K562 treated with DMSO at 1 percent for 12 hours (cell line): ENCODE measurements around the gene GJC2. TPM values are rescaled to one million over a fixed set of nuclear protein-coding genes. Genes with fewer than 3 reads are reported as not detected.

Experiments
- total RNA-seq: library from RNA; unstranded; fragments of 300-600 nt; gene quantifications from 2 replicates; pipeline ENCODE4 v1.2.3, GENCODE V29; 2022; ENCODE audit not compliant: insufficient read depth

Gene GJC2
- 0.65 and 0.74 TPM in 2 replicates for total RNA-seq

DNA sequence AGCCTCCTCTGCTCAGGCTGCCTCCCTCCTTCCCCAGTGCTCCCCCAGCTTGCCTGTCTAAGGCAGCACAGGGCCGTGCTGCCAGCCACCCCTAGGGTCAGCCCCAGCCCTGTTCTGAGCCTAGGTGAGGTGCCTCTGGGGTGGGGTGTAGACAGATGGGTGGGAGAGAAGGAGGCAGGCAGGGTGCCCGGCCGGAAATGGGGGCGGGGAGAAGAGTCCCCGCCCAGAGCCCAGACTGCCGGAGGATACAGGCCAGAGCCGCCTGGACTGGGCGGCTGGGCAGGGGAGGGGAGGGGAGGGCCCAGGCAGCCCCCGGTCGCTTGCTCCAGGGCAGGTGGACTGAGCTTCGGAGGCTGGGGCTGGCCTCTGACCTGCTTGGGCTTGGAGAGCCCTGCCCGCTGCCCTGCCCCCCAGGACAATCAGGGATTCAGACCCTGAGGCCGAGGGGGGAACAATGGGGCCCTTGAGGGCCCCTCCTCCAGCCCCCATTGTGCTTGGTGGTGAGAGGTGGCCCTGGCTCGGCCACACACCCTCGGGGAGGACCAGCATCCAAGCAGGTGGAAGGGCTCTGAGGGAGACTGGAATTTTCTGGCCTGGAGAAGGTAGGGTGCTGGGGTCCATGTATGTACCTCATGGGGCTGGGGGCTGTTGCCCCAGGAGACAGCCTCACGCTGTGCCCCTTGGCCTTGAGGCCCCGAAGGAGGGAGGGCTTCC is at the start of gene GJC2:
GJC2 (plus strand) TSS at position 525 of the 714 bp plus-strand sequence. CDS start 7,829 bp downstream, outside the sequence.

DNA sequence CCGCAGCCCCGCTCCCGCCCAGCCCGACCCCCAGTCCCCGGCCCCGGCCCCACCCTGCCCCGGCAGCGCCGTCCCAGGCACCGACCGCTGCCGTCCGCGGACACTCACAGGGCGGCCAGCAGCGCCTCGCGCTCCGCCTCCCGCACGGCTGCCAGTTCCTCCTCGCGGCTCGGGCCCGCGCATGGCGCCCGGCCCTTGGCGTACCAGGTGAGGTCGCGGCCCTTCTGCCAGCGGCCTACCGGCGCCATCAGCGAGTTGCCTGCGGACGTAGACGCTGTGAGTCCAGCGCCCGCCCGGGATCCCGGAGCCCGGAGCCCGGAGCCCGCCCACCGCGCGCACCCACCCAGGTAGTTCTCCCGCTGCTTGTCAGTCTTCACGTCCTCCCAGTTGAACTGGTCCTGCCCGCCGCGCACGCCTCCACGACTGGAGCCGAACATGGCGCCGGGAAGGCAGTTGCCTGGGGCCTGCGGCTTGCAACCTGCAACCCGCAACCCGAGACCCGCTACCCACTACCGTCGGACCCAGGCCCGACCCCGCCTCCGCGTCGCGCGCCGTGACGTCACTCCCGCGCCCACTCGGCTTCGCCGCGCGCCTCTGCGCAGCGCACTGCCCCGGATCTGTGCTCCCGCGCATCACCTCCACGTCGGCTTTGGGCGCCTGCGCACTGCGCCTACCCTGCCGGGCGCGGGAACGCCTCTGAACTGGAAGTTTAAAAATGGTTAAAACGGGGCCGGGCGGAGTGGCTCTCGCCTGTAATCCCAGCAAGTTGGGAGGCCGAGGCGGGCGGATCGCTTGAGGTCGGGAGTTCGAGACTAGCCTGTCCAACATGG is 46.7 kb upstream of the GJC2 start, which contains the start of gene C1orf35:
C1orf35 (minus strand) TSS at position 535 of the 830 bp plus-strand sequence; CDS start at position 437, 98 bp downstream.

DNA sequence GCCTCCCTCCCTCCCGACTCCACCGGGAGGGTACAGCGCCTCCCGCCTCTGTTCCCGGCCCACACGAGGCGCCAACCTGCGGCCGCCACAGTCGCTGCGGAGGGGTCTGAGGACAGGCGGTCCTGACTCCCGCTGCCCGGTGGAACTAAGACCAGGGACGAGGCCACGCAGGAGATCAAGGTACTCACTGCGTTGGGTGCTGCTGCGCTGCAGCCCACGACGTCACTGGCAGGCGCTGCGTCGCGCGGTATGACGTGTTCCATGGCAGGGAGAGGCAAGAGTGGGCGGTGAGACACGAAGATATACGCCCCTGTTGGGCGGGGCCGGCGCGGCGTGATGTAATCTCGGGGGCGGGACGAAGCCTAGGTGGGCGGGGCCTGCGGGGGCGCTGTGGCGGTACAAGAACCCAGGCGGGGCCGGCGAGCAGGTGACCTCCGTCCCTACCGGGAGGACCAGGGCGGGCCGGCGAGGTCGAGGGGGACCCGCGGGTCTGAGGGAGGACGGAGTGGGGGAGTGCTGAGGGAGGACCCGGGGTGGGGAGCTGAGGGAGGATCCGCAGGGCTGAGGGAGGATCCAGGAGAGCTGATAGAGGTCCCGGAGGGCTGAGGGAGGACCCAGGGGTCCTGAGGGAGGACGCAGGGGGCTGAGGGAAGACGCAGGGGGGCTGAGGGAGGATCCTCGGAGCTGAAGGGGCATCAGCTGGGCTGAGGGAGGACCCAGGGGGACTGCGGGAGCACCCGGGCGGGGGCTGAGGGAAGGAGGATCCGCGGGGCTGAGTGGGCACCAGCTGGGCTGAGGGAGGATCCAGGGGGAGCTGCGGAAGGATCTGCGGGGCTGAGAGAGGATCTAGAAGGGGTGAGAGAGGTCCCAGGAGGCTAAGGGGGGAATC is 40.4 kb upstream of the GJC2 start, which contains the start of gene MRPL55:
MRPL55 (minus strand) TSS at position 227 of the 889 bp plus-strand sequence. CDS start 1,039 bp downstream, outside the sequence.

GRCh38 chr1:228139931-228140723 is 9.6 kb upstream of the GJC2 start, which contains the start of gene GUK1:
GUK1 (plus strand) TSS chr1:228140279; CDS start chr1:228140303, 24 bp downstream.

GRCh38 chr1:228165372-228166169 is 15.8 kb downstream of the GJC2 start, which contains the start of gene IBA57:
IBA57 (plus strand) TSS chr1:228165804; CDS start chr1:228165817, 13 bp downstream.

GRCh38 chr1:228207851-228208821 is 58.4 kb downstream of the GJC2 start, which contains the start of gene OBSCN:
OBSCN (plus strand) TSS chr1:228208044; CDS start chr1:228211784, 3,740 bp downstream.

Other genes with a start within 250 kb of the GJC2 start
- gene WNT9A, start 202.0 kb upstream of the GJC2 start, total RNA-seq, result 0.25 and 0.38 TPM in 2 replicates
- not detected in 2 replicates for gene WNT3A, start 142.9 kb upstream of the GJC2 start, total RNA-seq
- 456 and 567 TPM in 2 replicates for gene ARF1, start 67.2 kb upstream of the GJC2 start, total RNA-seq
- gene C1orf35, start 46.6 kb upstream of the GJC2 start, total RNA-seq, result 41.2 and 55.0 TPM in 2 replicates
- gene MRPL55, start 40.6 kb upstream of the GJC2 start, total RNA-seq, result 122 and 168 TPM in 2 replicates
- 371 and 501 TPM in 2 replicates for gene GUK1, start 9.7 kb upstream of the GJC2 start, total RNA-seq
- gene IBA57, start 15.9 kb downstream of the GJC2 start, total RNA-seq, result 3.9 and 6.8 TPM in 2 replicates
- gene OBSCN, start 58.1 kb downstream of the GJC2 start, total RNA-seq, result 6.8 and 11.9 TPM in 2 replicates